HG03520 (cell line): Measurements from ENCODE around the gene UXS1.
"Not testable (repeated sequence)": the region's sequence is repeated elsewhere in the genome, so short reads cannot be mapped to it uniquely, and the experiment has no call there.

Experiments used
- ATAC-seq: cut with Tn5 transposase; IDR thresholded peaks from one replicate; pipeline ENCODE4 v1.9.1; 2021; ENCODE audit warnings: mild to moderate bottlenecking, moderate library complexity; ENCODE audit not compliant: unreplicated experiment

The UXS1 gene

GRCh38 chr2:106193977-106194778 lies at the start of gene UXS1:
UXS1 (minus strand) TSS chr2:106194301; CDS start chr2:106194241, 60 bp downstream.
- ATAC-seq = peak; percentile 67

GRCh38 chr2:106239491-106239890 lies 45.4 kb upstream of the UXS1 start:
- not testable (repeated sequence) for ATAC-seq

- ATAC-seq = not testable (repeated sequence)
These were observed 41.3 kb upstream of the UXS1 start for GRCh38 chr2:106235392-106235791.

- ATAC-seq = no peak
These were observed 39.2 kb upstream of the UXS1 start for GRCh38 chr2:106233350-106233706.

GRCh38 chr2:106232638-106233349 lies 38.7 kb upstream of the UXS1 start:
- ATAC-seq = no peak

- no peak for ATAC-seq
These were observed 29.2 kb upstream of the UXS1 start for GRCh38 chr2:106223347-106223746.

GRCh38 chr2:106222057-106222456 lies 28.0 kb upstream of the UXS1 start:
- not testable (repeated sequence) for ATAC-seq

GRCh38 chr2:106219813-106220212 lies 25.7 kb upstream of the UXS1 start:
- no peak for ATAC-seq

- not testable (repeated sequence) for ATAC-seq
These were observed 25.1 kb upstream of the UXS1 start for GRCh38 chr2:106219157-106219556.

GRCh38 chr2:106208874-106209273 lies 14.8 kb upstream of the UXS1 start:
- no peak for ATAC-seq

GRCh38 chr2:106208399-106208798 lies 14.3 kb upstream of the UXS1 start:
- no peak for ATAC-seq

GRCh38 chr2:106207246-106207645 lies 13.1 kb upstream of the UXS1 start:
- ATAC-seq = no peak

- no peak for ATAC-seq
These were observed 11.4 kb upstream of the UXS1 start for GRCh38 chr2:106205488-106205887.

GRCh38 chr2:106204551-106204950 lies 10.4 kb upstream of the UXS1 start:
- ATAC-seq = not testable (repeated sequence)

GRCh38 chr2:106201661-106202060 lies 7.6 kb upstream of the UXS1 start:
- ATAC-seq = no peak

GRCh38 chr2:106197878-106198277 lies 3.8 kb upstream of the UXS1 start:
- no peak for ATAC-seq

- no peak for ATAC-seq
These were observed 1.9 kb upstream of the UXS1 start for GRCh38 chr2:106195981-106196380.

- ATAC-seq = no peak
These were observed 1.4 kb upstream of the UXS1 start for GRCh38 chr2:106195456-106195855.

- ATAC-seq = no peak
These were observed 468 bp downstream of the UXS1 start for GRCh38 chr2:106193690-106193976.

GRCh38 chr2:106192752-106193689 lies 1.1 kb downstream of the UXS1 start:
- peak; percentile 43 for ATAC-seq

- ATAC-seq = no peak
These were observed 2.5 kb downstream of the UXS1 start for GRCh38 chr2:106191511-106192016.
